ENCODE data around the gene TEX12.
"Not testable (repeated sequence)": the region's sequence is repeated elsewhere in the genome, so short reads cannot be mapped to it uniquely, and the experiment has no call there.

Gene TEX12

DNA sequence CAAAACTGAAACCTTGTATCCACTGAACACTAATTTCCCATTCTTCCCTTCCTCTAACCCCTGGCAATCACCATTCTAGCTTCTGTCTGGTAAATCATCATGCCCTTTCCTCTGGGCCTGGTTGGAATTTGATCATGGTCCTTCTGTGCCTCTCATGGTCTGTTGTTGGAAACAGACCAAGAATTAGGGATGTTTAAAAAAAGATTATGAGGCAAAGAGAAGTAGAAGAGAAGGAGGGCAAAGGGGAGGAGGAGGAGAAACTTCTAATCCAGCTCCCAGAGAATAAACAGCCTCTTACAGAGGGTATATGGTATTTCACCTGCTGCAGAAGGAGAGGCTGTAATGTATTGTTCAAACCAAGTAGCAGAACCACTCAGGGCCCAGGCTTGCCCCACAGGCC is 18.7 kb downstream of the TEX12 start:
- H3K4me1 ChIP-seq (ENCODE audit: control insufficient read depth, insufficient read depth, low read length): peaks cover 2% of the 10 kb centered on the region; the same call in 1 of the 2 replicates
- H3K9me3 ChIP-seq (ENCODE audit: control insufficient read depth, insufficient read depth, low read length): no peaks in the 10 kb centered on the region
- no peak overlapping the region for H3K9ac ChIP-seq (ENCODE audit: low read depth, low read length)
- no peak overlapping the region for H3K4me3 ChIP-seq (ENCODE audit: low read depth, low read length)
- no peaks in the 10 kb centered on the region for H3K36me3 ChIP-seq (ENCODE audit: control insufficient read depth, insufficient read depth, low read length)
- no peaks in the 10 kb centered on the region for H3K27me3 ChIP-seq (ENCODE audit: control insufficient read depth, insufficient read depth, low read length)
- no peak overlapping the region for H3K27ac ChIP-seq (ENCODE audit: low read depth, low read length)

DNA sequence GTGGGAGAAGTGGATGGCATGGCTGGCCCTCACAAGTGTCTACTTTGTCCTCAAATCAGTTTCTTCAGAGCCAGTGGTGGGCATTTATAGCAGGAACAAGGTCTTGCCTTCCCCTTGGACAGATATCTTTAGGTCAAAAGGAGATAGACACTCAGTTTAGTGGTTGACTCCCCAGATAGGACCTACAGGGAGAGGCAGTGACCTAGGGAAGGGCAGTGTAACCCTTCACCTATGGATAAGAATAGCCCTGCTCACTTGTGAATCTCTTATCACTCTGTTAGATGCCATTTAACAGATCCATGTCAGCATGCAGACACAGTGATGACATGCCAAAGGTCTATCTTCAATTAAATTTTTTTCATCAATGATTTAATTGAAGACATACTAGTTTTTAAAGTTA is 19.1 kb downstream of the TEX12 start:
- Histone ChIP-seq H3K9ac (ENCODE audit: low read depth, low read length) (no peak overlapping the region), H3K9me3 (ENCODE audit: control insufficient read depth, insufficient read depth, low read length) (no peaks in the 10 kb centered on the region), H3K36me3 (ENCODE audit: control insufficient read depth, insufficient read depth, low read length) (no peaks in the 10 kb centered on the region), H3K27me3 (ENCODE audit: control insufficient read depth, insufficient read depth, low read length) (no peaks in the 10 kb centered on the region), H3K27ac (ENCODE audit: low read depth, low read length) (no peak overlapping the region), H3K4me3 (ENCODE audit: low read depth, low read length) (no peak overlapping the region), H3K4me1 (ENCODE audit: control insufficient read depth, insufficient read depth, low read length) (peaks cover 2% of the 10 kb centered on the region; the same call in 1 of the 2 replicates)

GRCh38 chr11:112195113-112195512 is 27.9 kb downstream of the TEX12 start:
- not testable (repeated sequence) for H3K9ac ChIP-seq (ENCODE audit: low read depth, low read length); H3K27ac ChIP-seq (ENCODE audit: low read depth, low read length)

GRCh38 chr11:112195951-112196351 is 28.8 kb downstream of the TEX12 start:
- Histone ChIP-seq H3K36me3 (ENCODE audit: control insufficient read depth, insufficient read depth, low read length) (no peaks in the 10 kb centered on the region), H3K9ac (ENCODE audit: low read depth, low read length) (no peak overlapping the region), H3K4me1 (ENCODE audit: control insufficient read depth, insufficient read depth, low read length) (no peaks in the 10 kb centered on the region), H3K27ac (ENCODE audit: low read depth, low read length) (no peak overlapping the region), H3K27me3 (ENCODE audit: control insufficient read depth, insufficient read depth, low read length) (no peaks in the 10 kb centered on the region), H3K4me3 (ENCODE audit: low read depth, low read length) (no peak overlapping the region), H3K9me3 (ENCODE audit: control insufficient read depth, insufficient read depth, low read length) (no peaks in the 10 kb centered on the region)

More at GRCh38 chr11:112195113-112195512, 27.9 kb downstream of the TEX12 start:
- H3K27me3 ChIP-seq (ENCODE audit: control insufficient read depth, insufficient read depth, low read length); H3K4me1 ChIP-seq (ENCODE audit: control insufficient read depth, insufficient read depth, low read length); H3K36me3 ChIP-seq (ENCODE audit: control insufficient read depth, insufficient read depth, low read length); H3K4me3 ChIP-seq (ENCODE audit: low read depth, low read length); H3K9me3 ChIP-seq (ENCODE audit: control insufficient read depth, insufficient read depth, low read length): not testable (repeated sequence)

DNA sequence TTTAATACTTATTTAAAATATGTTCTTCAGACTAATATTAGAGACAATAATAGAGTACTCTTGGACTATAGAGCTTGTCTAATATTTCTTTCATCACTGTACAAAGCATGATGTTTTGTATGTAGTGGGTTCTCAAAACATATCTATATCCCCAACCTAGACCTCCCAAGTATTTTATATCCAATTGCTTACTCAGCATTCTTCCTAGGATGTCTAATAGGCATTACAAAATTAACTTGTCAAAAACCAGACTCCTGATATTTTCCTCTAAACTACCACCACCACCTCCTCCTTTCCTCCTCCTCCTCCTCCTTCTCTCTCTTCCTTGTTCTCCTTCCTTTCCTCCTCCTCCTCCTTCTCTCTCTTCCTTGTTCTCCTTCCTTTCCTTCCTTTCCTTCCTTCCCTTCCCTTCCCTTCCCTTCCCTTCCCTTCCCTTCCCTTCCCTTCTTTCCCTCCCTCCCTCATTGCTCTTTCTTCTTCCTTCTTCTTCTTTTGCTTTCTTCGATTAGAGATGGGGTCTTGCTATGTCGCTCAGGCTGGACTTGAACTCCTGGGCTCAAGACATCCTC is 29.4 kb downstream of the TEX12 start:
- no peak overlapping the region for H3K4me3 ChIP-seq (ENCODE audit: low read depth, low read length)
- no peaks in the 10 kb centered on the region for H3K9me3 ChIP-seq (ENCODE audit: control insufficient read depth, insufficient read depth, low read length)
- no peaks in the 10 kb centered on the region for H3K4me1 ChIP-seq (ENCODE audit: control insufficient read depth, insufficient read depth, low read length)
- no peak overlapping the region for H3K9ac ChIP-seq (ENCODE audit: low read depth, low read length)
- H3K27ac ChIP-seq (ENCODE audit: low read depth, low read length): no peak overlapping the region
- no peaks in the 10 kb centered on the region for H3K36me3 ChIP-seq (ENCODE audit: control insufficient read depth, insufficient read depth, low read length)
- no peaks in the 10 kb centered on the region for H3K27me3 ChIP-seq (ENCODE audit: control insufficient read depth, insufficient read depth, low read length)

DNA sequence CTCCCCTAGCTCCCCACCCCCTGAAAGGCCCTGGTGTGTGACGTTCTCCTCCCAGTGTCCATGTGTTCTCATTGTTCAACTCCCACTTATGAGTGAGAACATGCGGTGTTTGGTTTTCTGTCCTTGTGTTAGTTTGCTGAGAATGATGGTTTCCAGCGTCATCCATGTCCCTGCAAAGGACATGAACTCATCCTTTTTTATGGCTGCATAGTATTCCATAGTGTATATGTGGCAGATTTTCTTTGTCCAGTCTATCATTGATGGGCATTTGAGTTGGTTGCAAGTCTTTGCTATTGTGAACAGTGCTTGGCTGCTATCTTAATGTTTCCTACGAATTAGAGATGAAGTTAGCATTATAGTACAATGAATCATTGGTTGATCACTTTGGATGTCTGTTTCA is 31.9 kb downstream of the TEX12 start:
- not testable (repeated sequence) for H3K27me3 ChIP-seq (ENCODE audit: control insufficient read depth, insufficient read depth, low read length); H3K9ac ChIP-seq (ENCODE audit: low read depth, low read length); H3K36me3 ChIP-seq (ENCODE audit: control insufficient read depth, insufficient read depth, low read length); H3K4me3 ChIP-seq (ENCODE audit: low read depth, low read length); H3K4me1 ChIP-seq (ENCODE audit: control insufficient read depth, insufficient read depth, low read length); H3K27ac ChIP-seq (ENCODE audit: low read depth, low read length); H3K9me3 ChIP-seq (ENCODE audit: control insufficient read depth, insufficient read depth, low read length)

DNA sequence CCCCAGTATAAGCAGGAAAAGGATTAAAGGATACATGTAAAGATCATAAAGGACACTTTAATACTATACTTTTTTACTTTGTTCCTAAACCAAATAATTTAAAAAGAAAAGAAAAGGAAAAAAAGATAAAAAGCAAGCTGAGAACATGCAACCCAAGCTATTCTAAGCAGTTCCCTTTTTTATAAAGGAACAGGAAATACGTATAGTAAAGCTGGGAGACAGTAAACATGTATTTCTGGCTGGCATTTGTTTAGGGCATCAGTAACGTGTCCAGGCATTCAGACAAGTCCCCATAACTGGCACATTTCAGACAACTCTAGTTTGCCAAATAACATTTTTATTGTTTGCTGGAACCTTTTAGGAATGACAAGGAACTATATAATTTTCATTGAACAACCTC is 33.1 kb downstream of the TEX12 start:
- H3K27me3 ChIP-seq (ENCODE audit: control insufficient read depth, insufficient read depth, low read length): no peaks in the 10 kb centered on the region
- H3K36me3 ChIP-seq (ENCODE audit: control insufficient read depth, insufficient read depth, low read length): no peaks in the 10 kb centered on the region
- H3K4me1 ChIP-seq (ENCODE audit: control insufficient read depth, insufficient read depth, low read length): no peaks in the 10 kb centered on the region
- H3K4me3 ChIP-seq (ENCODE audit: low read depth, low read length): no peak overlapping the region
- H3K9ac ChIP-seq (ENCODE audit: low read depth, low read length): no peak overlapping the region
- no peaks in the 10 kb centered on the region for H3K9me3 ChIP-seq (ENCODE audit: control insufficient read depth, insufficient read depth, low read length)
- no peak overlapping the region for H3K27ac ChIP-seq (ENCODE audit: low read depth, low read length)

GRCh38 chr11:112206071-112206470 is 38.9 kb downstream of the TEX12 start:
- Histone ChIP-seq H3K9ac (ENCODE audit: low read depth, low read length) (no peak overlapping the region), H3K27me3 (ENCODE audit: control insufficient read depth, insufficient read depth, low read length) (no peaks in the 10 kb centered on the region), H3K4me1 (ENCODE audit: control insufficient read depth, insufficient read depth, low read length) (no peaks in the 10 kb centered on the region), H3K9me3 (ENCODE audit: control insufficient read depth, insufficient read depth, low read length) (no peaks in the 10 kb centered on the region), H3K4me3 (ENCODE audit: low read depth, low read length) (no peak overlapping the region), H3K36me3 (ENCODE audit: control insufficient read depth, insufficient read depth, low read length) (no peaks in the 10 kb centered on the region), H3K27ac (ENCODE audit: low read depth, low read length) (no peak overlapping the region)

GRCh38 chr11:112210890-112211289 is 43.7 kb downstream of the TEX12 start:
- H3K27ac ChIP-seq (ENCODE audit: low read depth, low read length): no peak overlapping the region
- no peaks in the 10 kb centered on the region for H3K36me3 ChIP-seq (ENCODE audit: control insufficient read depth, insufficient read depth, low read length)
- no peaks in the 10 kb centered on the region for H3K9me3 ChIP-seq (ENCODE audit: control insufficient read depth, insufficient read depth, low read length)
- no peaks in the 10 kb centered on the region for H3K27me3 ChIP-seq (ENCODE audit: control insufficient read depth, insufficient read depth, low read length)
- H3K4me3 ChIP-seq (ENCODE audit: low read depth, low read length): no peak overlapping the region
- no peak overlapping the region for H3K9ac ChIP-seq (ENCODE audit: low read depth, low read length)
- no peaks in the 10 kb centered on the region for H3K4me1 ChIP-seq (ENCODE audit: control insufficient read depth, insufficient read depth, low read length)

- H3K4me3 ChIP-seq (ENCODE audit: low read depth, low read length): no peak overlapping the region
- no peaks in the 10 kb centered on the region for H3K27me3 ChIP-seq (ENCODE audit: control insufficient read depth, insufficient read depth, low read length)
- H3K27ac ChIP-seq (ENCODE audit: low read depth, low read length): no peak overlapping the region
- H3K36me3 ChIP-seq (ENCODE audit: control insufficient read depth, insufficient read depth, low read length): no peaks in the 10 kb centered on the region
- H3K9ac ChIP-seq (ENCODE audit: low read depth, low read length): no peak overlapping the region
- H3K4me1 ChIP-seq (ENCODE audit: control insufficient read depth, insufficient read depth, low read length): no peaks in the 10 kb centered on the region
- no peaks in the 10 kb centered on the region for H3K9me3 ChIP-seq (ENCODE audit: control insufficient read depth, insufficient read depth, low read length)
Observed at GRCh38 chr11:112211536-112211935, 44.4 kb downstream of the TEX12 start.

GRCh38 chr11:112212290-112212689 is 45.1 kb downstream of the TEX12 start:
- H3K27me3 ChIP-seq (ENCODE audit: control insufficient read depth, insufficient read depth, low read length): no peaks in the 10 kb centered on the region
- no peak overlapping the region for H3K27ac ChIP-seq (ENCODE audit: low read depth, low read length)
- no peaks in the 10 kb centered on the region for H3K9me3 ChIP-seq (ENCODE audit: control insufficient read depth, insufficient read depth, low read length)
- H3K9ac ChIP-seq (ENCODE audit: low read depth, low read length): no peak overlapping the region
- H3K4me3 ChIP-seq (ENCODE audit: low read depth, low read length): no peak overlapping the region
- no peaks in the 10 kb centered on the region for H3K36me3 ChIP-seq (ENCODE audit: control insufficient read depth, insufficient read depth, low read length)
- H3K4me1 ChIP-seq (ENCODE audit: control insufficient read depth, insufficient read depth, low read length): no peaks in the 10 kb centered on the region

DNA sequence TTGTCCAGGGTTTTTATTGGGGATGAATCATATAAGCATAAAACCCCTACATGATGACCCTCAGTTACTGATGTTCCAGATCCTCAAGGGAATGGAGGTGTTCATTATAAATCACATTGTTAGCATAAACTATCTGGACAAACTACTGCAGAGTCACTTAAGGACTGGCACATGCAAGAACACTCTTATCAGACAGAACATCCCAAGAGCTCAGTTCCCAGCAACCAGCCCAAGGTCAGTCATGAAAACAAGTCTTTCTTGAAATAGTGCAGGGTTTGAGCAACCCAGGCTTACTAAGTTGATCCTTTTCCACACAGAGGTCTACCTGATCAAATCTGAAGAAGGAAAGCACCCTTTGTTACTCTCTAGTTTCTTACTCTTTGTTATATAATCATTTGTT is 45.5 kb downstream of the TEX12 start:
- H3K9ac ChIP-seq (ENCODE audit: low read depth, low read length): no peak overlapping the region
- no peaks in the 10 kb centered on the region for H3K4me1 ChIP-seq (ENCODE audit: control insufficient read depth, insufficient read depth, low read length)
- no peaks in the 10 kb centered on the region for H3K9me3 ChIP-seq (ENCODE audit: control insufficient read depth, insufficient read depth, low read length)
- H3K36me3 ChIP-seq (ENCODE audit: control insufficient read depth, insufficient read depth, low read length): no peaks in the 10 kb centered on the region
- H3K27ac ChIP-seq (ENCODE audit: low read depth, low read length): no peak overlapping the region
- H3K27me3 ChIP-seq (ENCODE audit: control insufficient read depth, insufficient read depth, low read length): no peaks in the 10 kb centered on the region
- H3K4me3 ChIP-seq (ENCODE audit: low read depth, low read length): no peak overlapping the region

All from HUES48 (cell line).